GM19025 (cell line): ENCODE measurements around the gene FAR2.

Experiments used
- ATAC-seq: cut with Tn5 transposase; IDR thresholded peaks from one replicate; pipeline ENCODE4 v1.9.1; 2021; ENCODE audit warnings: mild to moderate bottlenecking, low read depth, moderate library complexity; ENCODE audit not compliant: unreplicated experiment

The FAR2 gene

GRCh38 chr12:29200586-29200985 lies 51.5 kb downstream of the FAR2 start:
- no peak for ATAC-seq

- ATAC-seq = no peak
Observed at GRCh38 chr12:29201296-29201695, 52.2 kb downstream of the FAR2 start.

- no peak for ATAC-seq
Observed at GRCh38 chr12:29201746-29202145, 52.7 kb downstream of the FAR2 start.

DNA sequence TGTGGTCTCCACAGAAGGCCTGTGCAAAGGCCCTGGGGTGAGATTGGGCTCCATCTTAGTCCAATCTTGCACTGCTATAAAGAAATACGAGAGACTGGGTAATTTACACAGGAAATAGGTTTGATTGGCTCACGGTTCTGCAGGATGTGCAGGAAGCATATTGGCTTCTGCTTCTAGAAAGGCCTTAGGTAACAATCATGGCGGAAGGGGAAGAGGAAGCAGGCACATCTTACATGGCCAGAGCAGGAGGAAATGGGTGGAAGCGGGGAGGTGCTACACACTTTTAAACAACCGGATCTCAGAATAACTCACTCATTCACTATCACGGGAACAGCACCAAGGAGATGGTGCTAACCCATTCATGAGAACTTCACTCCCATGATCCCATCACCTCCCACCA lies 55.4 kb downstream of the FAR2 start:
- no peak for ATAC-seq

DNA sequence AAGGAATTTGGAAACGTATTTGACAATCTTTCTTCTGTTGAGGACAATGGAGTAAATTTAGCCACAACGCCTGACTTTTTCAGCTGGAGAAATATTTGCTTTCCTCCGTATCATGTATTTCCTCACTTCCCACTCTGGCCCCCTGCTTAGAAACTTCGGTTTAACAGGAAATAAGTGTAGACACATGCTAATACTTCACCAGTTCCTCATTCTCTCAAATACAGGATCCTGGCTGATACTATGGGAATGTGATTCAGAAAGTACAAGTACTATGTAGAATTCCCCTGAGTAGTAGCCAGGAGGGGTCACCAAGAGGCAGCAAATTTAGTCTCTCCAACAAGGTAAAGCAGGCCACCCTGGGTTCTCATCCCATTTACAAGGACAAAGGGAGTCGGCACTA lies 58.0 kb downstream of the FAR2 start:
- ATAC-seq = no peak

GRCh38 chr12:29208060-29208459 lies 59.0 kb downstream of the FAR2 start:
- peak; percentile 60 for ATAC-seq

DNA sequence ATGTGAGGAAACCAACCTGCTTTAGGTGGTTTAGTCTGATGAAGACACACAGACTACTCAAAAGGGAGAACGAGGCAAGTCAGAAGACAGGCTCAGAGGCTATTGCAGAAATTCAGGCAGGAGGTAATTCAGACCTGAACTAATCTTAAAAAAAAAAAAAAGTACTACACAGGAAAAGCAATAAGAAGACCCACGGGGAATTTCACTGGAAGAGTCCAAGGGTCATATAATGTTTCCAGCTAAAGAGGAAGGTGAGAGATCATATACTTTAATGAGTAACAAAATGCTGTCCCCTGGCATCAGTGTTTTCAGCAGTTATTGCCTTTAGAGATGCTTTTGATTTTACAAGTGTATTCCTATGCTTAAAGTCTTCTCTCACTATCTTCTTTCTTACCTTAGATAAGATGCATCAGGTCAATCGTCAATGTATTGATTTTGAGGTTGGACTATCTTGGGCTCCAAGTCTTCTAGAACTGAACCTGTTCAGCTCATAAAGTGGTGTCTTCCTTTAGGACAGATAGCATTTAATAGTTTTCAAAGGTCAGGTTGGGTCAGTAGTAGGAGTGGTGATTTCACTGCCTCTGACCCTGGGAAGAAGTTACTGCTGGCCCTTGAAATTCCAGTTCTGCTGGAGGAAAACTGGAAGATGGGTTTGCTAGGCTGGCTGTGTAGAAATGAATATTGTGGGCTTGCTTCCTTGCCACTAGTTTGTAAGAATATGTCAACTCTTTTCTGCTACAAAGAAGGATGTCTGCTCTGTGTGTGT lies 60.0 kb downstream of the FAR2 start:
- ATAC-seq = no peak

DNA sequence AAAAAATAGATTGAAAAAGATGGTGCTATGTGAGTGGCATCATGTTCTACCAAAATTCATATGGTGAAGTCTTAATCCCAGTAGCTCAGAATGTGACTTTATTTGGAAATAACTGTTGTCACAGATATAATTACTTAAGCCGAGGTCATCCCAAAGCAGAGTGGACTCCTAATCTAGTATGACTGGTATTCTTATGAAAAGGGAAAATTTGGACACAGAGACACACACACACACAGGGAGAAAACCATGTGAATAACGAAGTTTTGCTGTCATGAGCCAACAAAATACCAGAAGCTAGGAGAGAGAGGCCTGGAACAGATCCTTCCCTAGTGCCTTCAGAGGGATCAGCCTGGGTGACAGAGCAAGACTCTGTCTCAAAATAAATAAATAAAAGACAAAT lies 62.6 kb downstream of the FAR2 start:
- ATAC-seq = no peak

- no peak for ATAC-seq
Observed at GRCh38 chr12:29212682-29213403, 63.8 kb downstream of the FAR2 start.

DNA sequence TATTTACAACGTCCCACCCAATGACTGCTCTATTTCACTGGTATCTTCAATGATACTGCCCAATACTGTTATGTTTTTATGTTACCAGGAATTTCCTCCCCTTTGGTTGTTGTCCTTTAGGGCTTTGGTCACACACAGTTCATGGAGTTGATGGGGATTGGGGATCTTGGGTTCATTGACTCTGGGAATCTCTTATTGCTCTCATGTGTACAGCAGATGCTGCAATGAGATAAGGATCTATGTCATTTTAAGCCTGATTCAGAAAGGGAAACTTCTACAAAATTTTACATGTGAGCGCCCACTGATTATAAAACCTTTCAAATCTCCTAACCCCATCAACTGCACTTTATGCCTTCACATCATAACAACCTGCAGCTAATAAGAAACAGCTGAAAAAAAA lies 67.2 kb downstream of the FAR2 start:
- ATAC-seq = no peak

GRCh38 chr12:29216797-29217575 lies 67.9 kb downstream of the FAR2 start:
- ATAC-seq = no peak

DNA sequence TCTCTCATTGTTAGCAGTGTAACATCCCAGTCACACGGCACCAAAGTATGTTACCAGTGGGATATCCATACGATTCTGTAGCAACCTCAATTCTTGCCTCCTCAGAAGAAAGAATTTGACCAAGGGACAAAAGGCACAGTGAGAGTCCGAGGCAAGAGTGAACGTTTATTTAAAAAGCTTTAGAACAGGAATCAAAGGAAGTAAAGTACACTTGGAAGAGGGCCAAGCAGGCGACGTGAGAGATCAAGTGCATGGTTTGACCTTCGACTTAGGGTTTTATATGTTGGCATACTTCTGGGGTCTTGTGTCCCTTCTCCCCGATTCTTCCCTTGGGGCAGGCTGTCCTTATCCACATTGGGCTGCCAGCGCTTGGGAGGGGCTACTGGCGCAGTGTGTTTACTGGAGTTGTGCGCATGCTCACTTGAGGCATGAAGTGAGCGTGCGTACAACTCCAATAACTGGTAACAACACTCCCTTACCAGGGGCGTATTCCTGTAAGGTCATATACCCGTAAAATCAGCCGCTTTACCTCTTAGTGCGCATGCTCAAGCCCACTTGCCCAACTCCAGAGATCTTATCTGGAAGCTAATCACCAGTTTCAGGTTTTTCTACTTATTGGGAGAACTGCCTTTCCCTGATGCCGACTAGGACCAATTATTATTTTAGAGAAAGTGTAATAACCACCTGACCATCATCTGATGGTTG lies 71.7 kb downstream of the FAR2 start:
- ATAC-seq = no peak

GRCh38 chr12:29222200-29222599 lies 73.1 kb downstream of the FAR2 start:
- no peak for ATAC-seq

- ATAC-seq = no peak
Observed at GRCh38 chr12:29223426-29223825, 74.3 kb downstream of the FAR2 start.

- no peak for ATAC-seq
Observed at GRCh38 chr12:29223956-29224543, 75.0 kb downstream of the FAR2 start.

DNA sequence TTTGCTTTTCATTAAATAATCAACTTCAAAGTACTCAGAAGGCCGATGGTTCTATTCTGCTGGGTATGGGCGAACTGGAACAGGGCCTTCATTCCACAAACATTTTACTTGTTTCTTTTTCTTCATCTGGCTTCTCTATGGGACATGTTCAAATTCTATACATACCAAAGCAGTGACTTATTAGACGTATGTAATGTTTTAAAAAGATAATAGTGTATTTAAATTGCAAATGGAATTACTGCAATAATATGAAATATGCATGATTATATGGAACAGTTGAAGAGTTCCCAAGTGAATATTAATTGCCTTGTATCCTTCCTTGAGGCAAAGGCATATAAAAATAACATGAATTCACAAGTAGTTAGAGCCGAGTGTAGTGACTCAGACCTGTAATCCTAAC lies 75.5 kb downstream of the FAR2 start:
- no peak for ATAC-seq

GRCh38 chr12:29225834-29226233 lies 76.8 kb downstream of the FAR2 start:
- ATAC-seq = no peak

- no peak for ATAC-seq
Observed at GRCh38 chr12:29226616-29227015, 77.5 kb downstream of the FAR2 start.

GRCh38 chr12:29228474-29229157 lies 79.5 kb downstream of the FAR2 start:
- ATAC-seq = no peak

DNA sequence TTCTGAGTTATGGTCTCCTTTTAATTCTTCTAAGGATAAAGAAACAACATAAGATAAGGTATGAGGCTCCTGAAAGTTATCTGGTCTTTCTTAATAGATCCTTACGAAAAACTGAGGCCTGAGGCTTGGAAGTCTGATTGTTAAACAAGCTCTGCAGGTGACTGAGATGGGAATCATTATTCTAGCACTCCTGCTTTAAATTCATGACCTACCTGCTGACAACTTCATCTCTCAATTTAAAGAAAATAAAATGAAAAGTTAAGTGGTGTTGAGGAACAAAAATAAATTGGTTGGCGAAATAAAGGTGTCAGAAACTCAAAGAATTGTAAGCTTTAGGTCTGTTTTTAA lies 80.1 kb downstream of the FAR2 start:
- no peak for ATAC-seq
